ENCODE results near the gene PCGF1. TPM values are rescaled to one million over a fixed set of nuclear protein-coding genes. Genes with fewer than 3 reads are reported as not detected.
"Not testable (repeated sequence)": the region's sequence is repeated elsewhere in the genome, so short reads cannot be mapped to it uniquely, and the experiment has no call there.

Gene PCGF1
- polyA plus RNA-seq, 1 experiment = 30.6 TPM

DNA sequence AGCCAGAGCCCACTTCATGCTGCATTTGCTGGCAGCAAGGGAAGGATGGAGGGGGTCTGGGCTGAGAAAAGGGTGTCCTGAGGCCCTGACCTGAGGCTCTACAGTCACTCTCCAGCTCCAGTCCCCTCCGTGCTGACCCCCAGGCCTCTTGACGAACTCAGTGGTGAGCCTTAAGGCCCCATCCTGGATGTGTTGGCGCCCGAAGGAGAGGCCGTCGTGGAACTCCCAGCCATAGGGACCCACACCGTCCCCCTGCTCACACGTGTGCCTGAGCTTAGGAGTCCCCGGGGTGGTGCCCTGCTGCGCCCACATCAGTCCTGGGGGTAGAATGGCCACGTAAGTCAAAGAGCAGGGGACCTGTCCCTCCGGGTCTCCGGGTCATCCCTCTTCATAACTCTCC, 43.1 kb downstream of the PCGF1 start:
- DNase-seq (ENCODE audit: low read depth) = no peak
- CTCF ChIA-PET = interaction anchor here (0.9 kb wide), 1 partner anchor 48 kb away, joined by 3 read pairs; no protein-coding TSS in a partner anchor
- POLR2A ChIA-PET = interaction anchor here (0.7 kb wide), 1 partner anchor 25 kb away, joined by 7 read pairs; no protein-coding TSS in a partner anchor

GRCh38 chr2:74462786-74463105, 44.7 kb downstream of the PCGF1 start:
- H3K36me3 ChIP-seq (ENCODE audit: control insufficient read depth, insufficient read depth, low read length) = peaks cover 15% of the 10 kb centered on the region
- TF ChIP-seq CTCF (IDR thresholded peaks at IDR 0.05; ENCODE audit: insufficient read depth, low read depth, low read length) = no peak
- ChIA-PET CTCF (no interaction called here), POLR2A (no interaction called here)
- no peak overlapping the region for H3K4me3 ChIP-seq (ENCODE audit: low read depth, low read length)
- no peaks in the 10 kb centered on the region for H3K27me3 ChIP-seq (ENCODE audit: control insufficient read depth, insufficient read depth, low read length)
- no peak for DNase-seq (ENCODE audit: low read depth)

More for the DNA sequence above, 43.1 kb downstream of the PCGF1 start:
- Histone ChIP-seq H3K36me3 (ENCODE audit: control insufficient read depth, insufficient read depth, low read length) (peaks cover 15% of the 10 kb centered on the region), H3K4me3 (ENCODE audit: low read depth, low read length) (peak overlapping the region; percentile 73), H3K27me3 (ENCODE audit: control insufficient read depth, insufficient read depth, low read length) (no peaks in the 10 kb centered on the region)
- no peak for TF ChIP-seq CTCF (IDR thresholded peaks at IDR 0.05; ENCODE audit: insufficient read depth, low read depth, low read length)

GRCh38 chr2:74462054-74462785, 45.3 kb downstream of the PCGF1 start:
- H3K4me3 ChIP-seq (ENCODE audit: low read depth, low read length) = no peak overlapping the region
- ChIA-PET CTCF (interaction anchor here (1.0 kb wide), 1 partner anchor 123 kb away, joined by 3 read pairs; no protein-coding TSS in a partner anchor), POLR2A (no interaction called here)
- DNase-seq (ENCODE audit: low read depth) = no peak
- peaks cover 15% of the 10 kb centered on the region for H3K36me3 ChIP-seq (ENCODE audit: control insufficient read depth, insufficient read depth, low read length)
- no peaks in the 10 kb centered on the region for H3K27me3 ChIP-seq (ENCODE audit: control insufficient read depth, insufficient read depth, low read length)
- TF ChIP-seq CTCF (IDR thresholded peaks at IDR 0.05; ENCODE audit: insufficient read depth, low read depth, low read length) = no peak

- no peak overlapping the region for H3K4me3 ChIP-seq (ENCODE audit: low read depth, low read length)
- TF ChIP-seq CTCF (IDR thresholded peaks at IDR 0.05; ENCODE audit: insufficient read depth, low read depth, low read length) = 0 out of 2 replicates have a peak, but pooled peaks have one; percentile 23
- DNase-seq (ENCODE audit: low read depth) = no peak
- CTCF ChIA-PET = interaction anchor here (0.6 to 1.2 kb wide), 3 partner anchors 21 to 126 kb away, joined by 3 read pairs; no protein-coding TSS in a partner anchor
- no peaks in the 10 kb centered on the region for H3K27me3 ChIP-seq (ENCODE audit: control insufficient read depth, insufficient read depth, low read length)
- POLR2A ChIA-PET = no interaction called here
- peaks cover 15% of the 10 kb centered on the region for H3K36me3 ChIP-seq (ENCODE audit: control insufficient read depth, insufficient read depth, low read length)
Observed at GRCh38 chr2:74461187-74462053, 46.1 kb downstream of the PCGF1 start.

GRCh38 chr2:74460187-74460586, 47.3 kb downstream of the PCGF1 start:
- POLR2A ChIA-PET; H3K4me3 ChIP-seq (ENCODE audit: low read depth, low read length); DNase-seq (ENCODE audit: low read depth); H3K27me3 ChIP-seq (ENCODE audit: control insufficient read depth, insufficient read depth, low read length): not testable (repeated sequence)
- CTCF ChIA-PET = interaction anchor here (1.2 kb wide), 1 partner anchor 127 kb away, joined by 3 read pairs; no protein-coding TSS in a partner anchor
- H3K36me3 ChIP-seq (ENCODE audit: control insufficient read depth, insufficient read depth, low read length) = peaks cover 15% of the 10 kb centered on the region

- POLR2A ChIA-PET; CTCF ChIA-PET; H3K4me3 ChIP-seq (ENCODE audit: low read depth, low read length); DNase-seq (ENCODE audit: low read depth); H3K27me3 ChIP-seq (ENCODE audit: control insufficient read depth, insufficient read depth, low read length): not testable (repeated sequence)
- H3K36me3 ChIP-seq (ENCODE audit: control insufficient read depth, insufficient read depth, low read length) = peaks cover 15% of the 10 kb centered on the region
Observed at GRCh38 chr2:74459503-74460118, 47.9 kb downstream of the PCGF1 start.

Data from BJ (cell line).